WERI-Rb-1 (cell line): Measurements from ENCODE around the gene EPDR1.

Source experiments
- DNase-seq: peaks from one replicate; pipeline ENCODE4 v3.0.0-alpha.2; 2020
- H3K27ac ChIP-seq: fragments of 250-450 bp; sonication (Bioruptor Pico); 2 replicates; pipeline ENCODE4 v1.5.1; 2020; ENCODE audit warnings: mild to moderate bottlenecking, moderate library complexity
- H3K27me3 ChIP-seq: fragments of 250-450 bp; sonication (Bioruptor Pico); 2 replicates; pipeline ENCODE4 v1.5.1; 2021; ENCODE audit warnings: mild to moderate bottlenecking, low read depth, moderate library complexity; ENCODE audit not compliant: insufficient read depth, severe bottlenecking
- H3K36me3 ChIP-seq: fragments of 250-450 bp; sonication (Bioruptor Pico); 2 replicates; pipeline ENCODE4 v1.5.1; 2020; ENCODE audit warnings: mild to moderate bottlenecking, moderate library complexity
- H3K4me3 ChIP-seq: 2 replicates; pipeline ENCODE4 v1.5.1; 2011; ENCODE audit warnings: low read depth, mild to moderate bottlenecking, control low read depth, low read length
- H3K9me3 ChIP-seq: fragments of 250-450 bp; sonication (Bioruptor Pico); 2 replicates; pipeline ENCODE4 v1.5.1; 2021; ENCODE audit warnings: mild to moderate bottlenecking, moderate library complexity; ENCODE audit not compliant: severe bottlenecking
- CTCF ChIP-seq: IDR thresholded peaks from 2 replicates; pipeline ENCODE4 v1.5.1; 2011; ENCODE audit warnings: low read depth, mild to moderate bottlenecking, control low read depth, inconsistent platforms, low read length

EPDR1 gene

GRCh38 chr7:37920305-37920848 lies at the start of gene EPDR1:
Gene EPDR1 (plus strand): TSS chr7:37920640. CDS start chr7:37920940, 300 bp downstream.
- Histone ChIP-seq H3K36me3 (no peaks in the 10 kb centered on the region; the same call in 1 of the 2 replicates), H3K27me3 (no peaks in the 10 kb centered on the region), H3K27ac (peak within 1 kb of the TSS; percentile 74), H3K9me3 (no peaks in the 10 kb centered on the region), H3K4me3 (peak within 1 kb of the TSS; percentile 86)
- TF ChIP-seq CTCF: peak; percentile 46
- DNase-seq: peak; percentile 73

- H3K9me3 ChIP-seq: no peaks in the 10 kb centered on the region
- DNase-seq: no peak
- H3K27me3 ChIP-seq: no peaks in the 10 kb centered on the region
- no peak overlapping the region for H3K4me3 ChIP-seq
- no peaks in the 10 kb centered on the region for H3K36me3 ChIP-seq
- TF ChIP-seq CTCF: no peak
- H3K27ac ChIP-seq: no peak overlapping the region
Measured at GRCh38 chr7:37882086-37882485, 38.4 kb upstream of the EPDR1 start.

GRCh38 chr7:37893359-37893758 lies 27.1 kb upstream of the EPDR1 start:
- TF ChIP-seq CTCF: no peak
- Histone ChIP-seq H3K9me3 (no peaks in the 10 kb centered on the region), H3K27ac (no peak overlapping the region)

GRCh38 chr7:37894671-37895070 lies 25.8 kb upstream of the EPDR1 start:
- Histone ChIP-seq H3K9me3 (no peaks in the 10 kb centered on the region), H3K27me3 (no peaks in the 10 kb centered on the region), H3K4me3 (no peak overlapping the region), H3K27ac (no peak overlapping the region), H3K36me3 (no peaks in the 10 kb centered on the region)
- no peak for TF ChIP-seq CTCF
- no peak for DNase-seq

More at GRCh38 chr7:37893359-37893758, 27.1 kb upstream of the EPDR1 start:
- no peak for DNase-seq
- no peaks in the 10 kb centered on the region for H3K36me3 ChIP-seq
- H3K27me3 ChIP-seq: no peaks in the 10 kb centered on the region
- no peak overlapping the region for H3K4me3 ChIP-seq

- no peaks in the 10 kb centered on the region for H3K9me3 ChIP-seq
- DNase-seq: no peak
- H3K27ac ChIP-seq: no peak overlapping the region
- no peak for TF ChIP-seq CTCF
- H3K27me3 ChIP-seq: no peaks in the 10 kb centered on the region
- H3K4me3 ChIP-seq: no peak overlapping the region
- H3K36me3 ChIP-seq: no peaks in the 10 kb centered on the region
Measured at GRCh38 chr7:37899712-37900247, 20.7 kb upstream of the EPDR1 start.
